Stimulated activated CD4-positive, alpha-beta T cell treated with anti-CD3 and anti-CD28 coated beads, TNF-alpha, amount 100 ng/mL, for 1 hour (primary cell): ENCODE results near the gene EIF5A2.
"Not testable (repeated sequence)": the region's sequence is repeated elsewhere in the genome, so short reads cannot be mapped to it uniquely, and the experiment has no call there.

ENCODE experiments used
- DNase-seq, 3 donors: peaks; one replicate each; pipeline ENCODE4 v3.0.0-alpha.2; 2020; ENCODE audit warnings: low read depth in 3 of 3, low spot score in 1 of 3

EIF5A2 gene

DNA sequence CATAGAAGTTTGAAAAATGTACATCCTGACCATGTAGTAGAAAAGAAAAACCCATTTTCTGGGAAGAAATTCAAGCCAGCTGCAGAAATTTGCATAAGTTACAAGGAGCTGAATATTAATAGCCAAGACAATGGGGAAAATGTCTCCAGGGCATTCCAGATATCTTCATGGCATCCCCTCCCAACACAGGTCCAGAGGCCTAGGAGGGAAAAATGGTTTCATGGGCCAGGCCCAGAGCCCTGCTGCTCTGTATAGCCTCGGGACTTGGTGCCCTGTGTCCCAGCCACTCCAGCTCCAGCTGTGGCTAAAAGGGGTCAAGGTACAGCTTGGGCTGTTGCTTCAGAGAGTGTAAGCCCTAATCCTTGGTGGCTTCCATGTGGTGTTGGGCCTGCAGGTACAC is 11.2 kb downstream of the EIF5A2 start:
- DNase-seq, result not testable (repeated sequence)

GRCh38 chr3:170896781-170897180 is 11.7 kb downstream of the EIF5A2 start:
- no peak for DNase-seq

DNA sequence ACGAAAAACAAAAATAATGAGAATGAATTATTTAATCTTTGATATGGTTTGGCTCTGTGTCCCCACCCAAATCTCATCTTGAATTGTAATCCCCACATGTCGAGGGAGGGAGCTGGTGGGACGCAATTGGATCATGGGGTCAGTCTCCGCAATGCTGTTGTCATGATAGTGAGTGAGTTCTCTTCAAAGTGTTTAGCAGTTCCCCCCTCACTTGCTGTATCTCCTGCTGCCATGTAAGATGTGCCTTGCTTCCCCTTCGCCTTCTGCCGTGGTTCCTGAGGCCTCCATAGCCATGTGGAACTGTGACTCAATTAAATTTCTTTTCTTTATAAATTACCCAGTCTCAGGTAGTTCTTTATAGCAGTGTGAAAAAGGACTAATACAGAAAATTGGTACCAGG is 12.1 kb downstream of the EIF5A2 start:
- DNase-seq, result not testable (repeated sequence)

- no peak for DNase-seq
These were observed 14.5 kb downstream of the EIF5A2 start for GRCh38 chr3:170893895-170894294.

DNA sequence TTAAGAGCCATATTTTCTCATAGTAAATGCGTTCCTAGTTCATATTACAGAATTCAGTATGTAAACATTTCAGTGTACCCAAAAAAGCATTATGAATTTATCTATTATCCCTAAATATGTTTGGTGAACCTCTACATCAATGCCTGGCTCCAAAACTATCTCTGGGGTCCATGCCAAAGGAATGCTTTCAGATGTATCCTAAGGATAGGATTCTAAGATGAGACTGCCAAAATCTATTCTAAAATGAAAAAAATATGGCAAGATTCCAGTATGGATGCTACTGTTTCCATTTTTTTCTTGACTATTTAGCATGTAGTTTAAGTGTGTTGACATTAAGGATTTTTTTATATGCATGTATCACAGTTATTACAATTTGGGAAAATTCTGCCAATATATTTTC is 18.8 kb downstream of the EIF5A2 start:
- no peak for DNase-seq

DNA sequence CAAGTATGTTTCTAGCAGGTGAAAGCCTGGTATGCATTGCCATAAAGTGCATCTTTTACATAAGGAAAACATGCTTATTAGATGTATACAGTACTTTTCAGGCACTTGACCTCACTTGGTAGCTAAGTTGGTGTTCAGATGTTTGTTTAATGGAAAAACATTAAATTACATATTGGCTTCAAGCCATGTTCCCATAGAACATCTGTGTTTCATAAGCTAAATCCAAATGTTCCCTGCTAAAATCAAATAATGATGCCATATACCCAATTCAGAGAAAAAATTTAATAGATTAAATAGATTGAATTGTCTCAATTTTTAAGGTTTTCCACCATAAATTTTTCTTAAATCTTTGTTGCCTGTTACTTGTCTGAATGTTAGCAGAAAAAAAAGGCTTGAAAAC is 19.3 kb downstream of the EIF5A2 start:
- DNase-seq, result no peak

- DNase-seq, result not testable (repeated sequence)
These were observed 24.1 kb downstream of the EIF5A2 start for GRCh38 chr3:170884109-170884930.

- not testable (repeated sequence) for DNase-seq
These were observed 29.7 kb downstream of the EIF5A2 start for GRCh38 chr3:170878688-170879087.

DNA sequence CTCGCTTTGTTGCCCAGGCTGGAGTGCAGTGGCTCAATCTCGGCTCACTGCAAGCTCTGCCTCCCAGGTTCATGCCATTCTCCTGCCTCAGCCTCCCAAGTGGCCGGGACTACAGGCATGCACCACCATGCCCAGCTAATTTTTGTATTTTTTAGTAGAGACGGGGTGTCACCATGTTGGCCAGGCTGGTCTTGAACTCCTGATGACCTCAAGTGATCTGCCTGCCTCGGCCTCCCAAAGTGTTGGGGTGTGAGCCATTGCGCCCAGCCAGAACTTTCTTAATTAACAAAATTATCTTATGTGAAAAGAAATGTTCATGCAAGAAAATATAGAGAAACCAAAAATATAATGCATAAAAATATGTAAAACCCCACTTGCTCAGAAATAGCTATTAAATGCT is 31.1 kb downstream of the EIF5A2 start:
- not testable (repeated sequence) for DNase-seq

GRCh38 chr3:170876537-170876936 is 31.9 kb downstream of the EIF5A2 start:
- DNase-seq, result no peak

DNA sequence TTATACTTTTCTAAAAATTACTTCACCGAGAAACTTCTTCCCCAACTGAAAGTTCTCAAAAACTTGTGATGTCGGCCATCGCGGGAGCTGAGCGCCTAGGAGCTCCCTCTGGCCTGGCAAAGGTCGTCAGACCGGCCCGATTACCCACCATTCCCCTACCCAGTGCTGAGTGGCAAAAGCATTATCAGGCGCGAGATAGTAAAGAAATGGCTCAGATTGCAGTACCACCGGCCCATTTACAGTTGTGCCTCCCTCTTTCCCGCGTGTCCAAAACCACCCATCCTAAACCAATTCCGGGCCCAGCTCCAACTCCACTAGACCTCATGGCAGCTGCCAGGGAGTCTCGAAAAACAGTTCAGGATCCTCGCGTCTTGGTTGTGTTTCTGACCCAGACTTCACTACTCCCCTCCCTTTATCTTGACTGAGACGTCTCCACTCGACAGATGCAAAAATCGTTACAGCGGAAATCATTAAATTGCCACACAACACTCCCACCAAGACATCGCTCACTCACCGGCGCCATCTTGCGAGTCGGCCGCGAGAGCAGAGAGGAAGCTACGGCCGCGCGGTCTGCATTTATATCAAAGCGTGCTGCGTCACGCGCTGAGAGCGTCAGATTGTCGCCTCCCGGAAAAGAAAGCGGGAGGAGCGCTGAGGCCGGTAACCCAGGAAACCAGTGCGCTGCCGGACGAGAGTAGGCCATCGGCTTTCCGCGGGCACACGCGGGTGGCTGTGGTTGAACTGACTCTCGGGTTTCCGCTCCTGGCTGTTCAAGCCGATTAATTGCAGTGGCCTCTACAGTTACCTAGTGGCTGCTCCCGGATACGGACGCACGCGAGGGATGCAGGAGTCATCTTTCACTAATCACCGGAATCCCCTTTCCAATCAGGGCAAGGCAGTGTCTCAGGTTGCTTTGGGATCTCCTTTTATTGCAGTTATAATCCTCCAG is 38.5 kb downstream of the EIF5A2 start, which contains the start of gene RPL22L1:
RPL22L1 (minus strand) TSS at position 551 of the 949 bp plus-strand sequence; CDS start at position 523, 28 bp downstream.
- DNase-seq, result peak; percentile 80 to 84 (median 82)

DNA sequence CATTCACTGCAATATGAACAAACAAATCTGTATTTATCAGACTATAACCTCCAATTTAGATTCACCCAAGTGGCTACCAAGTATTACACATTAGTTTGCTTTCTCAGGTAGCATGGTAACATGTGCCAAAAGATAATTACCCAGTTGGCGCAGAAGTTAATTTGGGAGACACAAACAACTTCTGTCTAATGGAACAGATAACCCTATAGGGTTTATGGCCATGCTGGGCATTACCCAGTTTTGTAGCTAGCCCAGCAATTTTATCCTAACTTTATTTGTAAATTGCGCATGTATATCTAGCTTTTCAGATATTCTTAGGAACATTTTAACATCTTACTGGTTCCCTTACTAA is 39.2 kb downstream of the EIF5A2 start:
- DNase-seq, result no peak

GRCh38 chr3:170868577-170869238 is 39.7 kb downstream of the EIF5A2 start:
- DNase-seq, result no peak

DNA sequence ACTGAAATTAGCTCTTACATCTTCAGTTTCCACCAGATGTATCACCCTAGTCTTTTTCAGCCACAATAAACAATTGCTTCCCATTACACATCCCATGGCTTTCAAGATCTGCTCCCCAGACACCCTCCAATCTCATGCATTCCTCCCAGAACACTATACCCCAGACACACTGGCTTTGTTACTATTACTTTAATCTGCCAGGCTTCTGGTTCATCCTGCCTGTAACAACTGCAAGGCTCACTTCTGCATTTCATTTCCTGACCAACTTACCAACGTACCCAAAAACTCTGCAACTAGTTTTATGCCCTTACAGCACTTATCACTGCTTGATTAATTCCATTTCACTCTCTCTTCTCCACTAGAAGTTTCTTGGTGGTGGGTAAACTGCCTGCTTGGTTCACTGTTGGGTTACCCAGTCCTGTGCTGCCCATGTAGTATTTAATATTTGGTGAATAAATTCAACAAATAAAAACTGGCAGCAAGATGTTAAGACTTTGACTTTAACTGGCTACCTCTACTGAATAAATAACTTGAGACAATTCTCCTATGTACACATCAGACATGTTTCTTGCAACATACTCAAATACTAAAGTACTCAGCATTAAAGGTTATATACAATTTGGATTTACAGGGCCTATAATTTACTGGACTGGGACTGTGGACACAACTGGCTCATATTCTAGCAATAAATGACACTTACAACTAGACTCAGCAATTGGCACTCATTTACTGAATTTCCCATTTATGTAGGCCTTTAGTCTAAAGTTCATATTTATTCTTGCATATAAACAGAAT is 41.1 kb downstream of the EIF5A2 start:
- DNase-seq, result no peak

DNA sequence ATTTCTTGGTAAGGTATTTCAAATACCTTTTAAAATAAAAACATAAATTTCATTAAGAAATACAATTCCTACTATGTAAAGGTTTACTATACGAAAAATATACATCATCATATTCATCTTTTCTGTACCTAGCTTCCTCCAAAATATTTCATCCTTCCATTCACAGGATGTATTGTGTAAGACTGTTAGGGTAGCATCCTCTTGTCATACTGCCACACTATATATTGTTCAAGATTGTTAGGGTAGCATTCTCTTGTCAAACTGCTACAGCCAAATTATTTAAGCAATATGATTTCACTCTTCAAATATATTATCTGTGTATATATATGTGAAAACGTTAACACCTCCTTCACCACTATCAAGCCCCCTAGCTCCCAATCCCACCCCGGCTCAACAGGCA is 41.9 kb downstream of the EIF5A2 start:
- no peak for DNase-seq

DNA sequence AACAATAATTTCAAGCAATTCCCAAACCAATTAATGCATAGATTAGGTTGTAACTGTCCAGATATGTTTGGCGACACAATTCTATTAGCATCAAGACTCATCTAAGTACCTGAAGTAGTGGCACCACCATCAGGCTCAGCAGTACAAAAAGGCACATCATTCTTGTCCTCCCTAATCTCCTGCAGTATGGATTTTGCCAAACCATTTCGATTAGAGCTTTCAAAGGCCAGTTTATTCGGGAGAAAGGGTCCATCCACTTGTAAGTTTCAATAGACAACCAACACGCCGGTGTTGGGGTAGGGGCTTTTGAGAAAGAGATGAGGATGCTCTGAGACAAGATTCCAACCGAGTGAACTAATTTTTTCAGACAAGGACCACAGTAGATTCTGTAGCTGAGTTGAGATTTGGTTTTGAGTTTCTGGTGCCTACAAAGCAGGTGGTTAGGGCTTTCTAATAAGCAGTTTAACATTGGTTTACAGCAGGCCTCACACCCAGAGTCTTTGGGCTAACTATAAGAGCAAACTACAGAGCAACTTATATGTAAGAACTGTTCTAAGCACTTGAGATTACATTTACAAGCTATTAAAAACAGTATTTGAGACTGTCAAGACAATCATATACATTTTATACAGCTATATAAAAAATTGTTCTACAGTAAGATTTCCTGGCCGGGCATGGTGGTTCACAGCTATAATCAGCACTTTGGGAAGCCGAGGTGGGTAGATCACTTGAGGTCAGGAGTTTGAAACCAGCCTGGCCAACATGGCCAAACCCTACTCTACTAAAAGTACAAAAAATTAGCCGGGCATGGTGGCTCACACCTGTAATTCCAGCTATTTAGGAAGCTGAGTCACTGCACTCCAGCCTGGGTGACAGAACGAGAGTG is 43.0 kb downstream of the EIF5A2 start:
- no peak for DNase-seq

DNA sequence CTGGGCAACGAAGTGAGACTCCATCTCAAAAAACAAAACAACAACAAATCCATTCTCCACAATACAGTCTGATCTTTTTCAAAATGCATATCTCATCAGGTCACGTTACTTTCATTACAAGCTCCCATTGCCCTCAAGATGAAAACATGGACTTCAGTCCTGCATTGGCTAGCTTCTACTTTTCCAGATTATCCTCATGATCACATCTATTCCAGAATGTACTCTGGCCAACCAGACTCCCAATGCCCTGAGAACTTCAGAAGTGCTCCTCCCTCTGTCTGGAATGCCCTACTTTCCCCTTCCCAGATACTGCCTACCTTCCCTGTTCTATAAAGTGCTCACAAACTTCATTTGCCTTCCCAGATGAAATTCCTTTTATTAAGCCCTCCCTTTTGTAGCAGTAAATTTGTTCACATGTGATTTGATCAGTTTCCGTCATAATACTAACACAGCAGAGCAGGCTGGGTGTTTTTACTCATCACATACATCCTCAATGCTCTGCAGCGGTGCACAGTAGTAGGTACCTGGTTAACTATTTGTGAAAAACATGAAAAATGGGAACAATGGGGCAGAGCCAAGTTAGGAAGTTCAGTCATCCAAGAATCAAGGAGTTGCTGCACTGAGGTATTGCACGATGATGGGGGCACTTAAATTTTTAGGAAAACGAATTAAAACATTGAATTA is 43.8 kb downstream of the EIF5A2 start:
- no peak for DNase-seq

DNA sequence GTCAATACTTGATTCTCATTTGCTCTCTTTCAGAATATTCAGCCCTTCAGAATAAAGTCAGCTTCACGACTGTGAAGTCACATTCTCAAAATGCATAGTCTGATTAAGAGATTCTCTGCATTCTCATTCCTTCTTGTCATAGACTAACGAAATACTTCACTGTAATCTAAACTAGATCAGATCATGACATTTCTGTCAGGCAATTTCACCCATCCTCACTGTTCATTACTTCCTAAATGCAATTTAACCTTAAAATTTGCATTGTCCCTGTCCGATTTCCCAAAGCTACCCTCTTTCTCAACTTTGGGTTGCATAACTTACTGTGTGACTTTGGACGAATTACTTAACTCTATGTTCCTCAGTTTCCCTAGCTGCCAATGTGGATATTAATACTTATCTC is 44.6 kb downstream of the EIF5A2 start:
- no peak for DNase-seq
